Eye (tissue), 1 donor: ENCODE measurements around the gene SLC17A4.

Source experiments
- DNase-seq: peaks from one replicate; pipeline ENCODE4 v3.0.0-alpha.2; 2015

The SLC17A4 gene

DNA sequence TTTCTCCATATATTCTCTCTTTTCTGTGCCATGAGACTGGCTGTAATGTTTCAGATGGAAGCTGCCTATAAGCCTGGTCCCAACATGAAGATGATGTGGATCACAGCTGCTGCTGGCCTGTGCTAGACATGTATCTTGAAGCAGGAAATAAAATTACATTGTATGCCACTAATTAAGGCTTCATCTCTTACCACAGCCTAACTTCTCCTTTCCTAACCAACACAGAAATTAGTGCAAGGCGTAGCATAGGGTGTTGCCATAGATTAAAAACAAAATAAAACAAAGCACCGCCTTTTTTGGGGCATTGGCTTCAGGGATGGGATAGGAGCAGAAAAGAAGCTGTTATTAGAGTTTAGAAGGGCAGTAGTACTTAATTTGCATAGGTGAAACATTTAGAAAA, 4.7 kb upstream of the SLC17A4 start:
- no peak for DNase-seq

DNA sequence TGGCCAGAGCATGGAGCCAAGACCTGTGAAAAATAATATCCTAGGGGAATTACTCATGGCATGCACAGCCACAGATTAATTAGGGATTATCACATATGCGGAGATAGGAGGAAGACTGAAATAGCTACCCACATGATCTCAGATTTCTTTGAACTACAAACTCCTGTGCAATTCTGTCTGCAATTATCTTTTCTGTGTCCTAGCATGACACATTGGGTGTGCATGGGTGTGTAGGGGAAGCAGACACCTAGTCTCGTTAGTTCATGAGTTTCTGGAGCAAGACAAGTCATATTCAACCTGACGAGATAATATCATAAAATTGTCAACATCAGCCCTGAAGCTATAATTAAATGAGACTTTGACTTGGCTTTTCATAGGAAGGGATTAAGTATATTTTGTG, 3.6 kb upstream of the SLC17A4 start:
- no peak for DNase-seq

- DNase-seq = no peak
Measured at GRCh38 chr6:25753079-25753478, 1.5 kb upstream of the SLC17A4 start.

- no peak for DNase-seq
Measured at GRCh38 chr6:25755483-25755882, 941 bp downstream of the SLC17A4 start.

GRCh38 chr6:25756382-25757363, 2.1 kb downstream of the SLC17A4 start:
- no peak for DNase-seq

DNA sequence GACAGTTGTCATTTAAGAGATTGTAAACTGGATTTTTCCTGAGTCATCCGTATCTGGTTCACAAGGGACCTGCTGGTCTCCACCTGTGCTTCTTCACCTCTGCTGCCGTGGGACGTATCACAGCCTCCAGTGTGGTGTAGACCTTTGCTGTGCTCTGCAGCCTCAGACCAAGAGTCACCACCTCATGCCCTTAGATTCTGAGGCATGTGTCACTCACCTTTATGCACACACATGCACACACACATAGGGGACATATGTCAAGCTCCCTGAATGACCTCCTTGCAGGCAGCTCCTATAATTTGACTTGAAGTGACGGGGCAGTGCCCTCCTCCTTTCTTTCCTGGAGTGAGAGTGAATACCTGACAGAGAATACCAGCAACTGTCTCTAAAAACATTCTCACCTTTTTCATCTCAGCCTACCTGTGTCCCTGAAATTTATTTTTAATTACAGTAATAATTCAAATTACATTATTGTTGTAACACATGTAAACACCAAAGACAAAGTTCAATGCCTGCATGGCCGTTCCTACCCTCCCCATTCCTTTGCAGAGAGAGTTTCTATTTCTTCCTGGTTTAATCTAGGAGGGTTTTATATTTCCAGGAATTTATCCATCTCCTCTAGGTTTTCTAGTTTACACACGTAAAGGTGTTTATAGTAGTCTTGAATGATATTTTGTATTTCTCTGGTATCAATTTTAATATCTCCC, 3.5 kb downstream of the SLC17A4 start:
- DNase-seq = no peak

- peak; percentile 60 for DNase-seq
Measured at GRCh38 chr6:25764611-25765010, 10.1 kb downstream of the SLC17A4 start.

GRCh38 chr6:25768566-25768965, 14.0 kb downstream of the SLC17A4 start:
- DNase-seq = no peak

DNA sequence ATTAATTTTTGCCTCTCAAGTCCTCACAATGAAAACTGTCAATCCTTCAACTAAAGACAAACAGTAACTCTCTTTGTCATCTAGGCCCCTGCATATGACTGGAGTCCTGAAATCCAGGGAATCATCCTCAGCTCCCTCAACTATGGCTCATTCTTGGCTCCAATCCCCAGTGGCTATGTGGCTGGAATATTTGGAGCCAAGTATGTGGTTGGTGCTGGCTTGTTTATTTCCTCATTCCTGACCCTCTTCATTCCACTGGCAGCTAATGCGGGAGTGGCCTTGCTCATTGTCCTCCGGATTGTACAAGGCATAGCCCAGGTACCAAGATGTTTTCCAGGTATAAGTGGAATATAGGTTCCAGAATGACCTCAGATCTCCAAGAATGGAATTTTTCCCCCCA, 15.4 kb downstream of the SLC17A4 start:
- no peak for DNase-seq

DNA sequence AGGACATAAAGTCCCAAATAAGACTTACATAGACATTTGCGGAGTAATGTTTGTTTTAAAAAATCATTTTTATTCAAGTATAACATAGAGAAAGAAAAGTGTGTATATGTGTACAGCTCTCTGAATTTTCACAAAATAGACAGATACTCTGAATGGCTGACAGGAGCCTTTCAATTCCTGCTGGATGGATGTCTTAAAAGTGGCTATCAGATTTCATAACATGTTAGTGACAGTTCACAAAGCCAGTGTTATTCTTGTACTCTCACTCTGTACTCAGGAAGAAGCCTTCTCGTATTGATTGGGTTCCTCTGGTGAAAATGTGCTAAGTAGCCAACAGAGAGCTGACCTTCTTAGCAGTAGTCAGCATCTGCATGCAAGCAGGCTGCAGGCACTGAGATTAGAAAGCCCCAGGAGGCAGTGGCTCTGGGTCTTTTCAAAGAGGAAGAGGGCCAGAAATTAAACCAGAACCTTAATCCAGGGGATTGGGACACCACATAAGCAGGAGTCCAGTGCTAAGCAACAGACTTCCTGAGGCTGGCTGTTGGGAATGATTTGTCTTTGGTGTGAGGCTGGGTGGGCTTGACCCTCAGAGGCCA, 19.7 kb downstream of the SLC17A4 start:
- DNase-seq = peak; percentile 69

DNA sequence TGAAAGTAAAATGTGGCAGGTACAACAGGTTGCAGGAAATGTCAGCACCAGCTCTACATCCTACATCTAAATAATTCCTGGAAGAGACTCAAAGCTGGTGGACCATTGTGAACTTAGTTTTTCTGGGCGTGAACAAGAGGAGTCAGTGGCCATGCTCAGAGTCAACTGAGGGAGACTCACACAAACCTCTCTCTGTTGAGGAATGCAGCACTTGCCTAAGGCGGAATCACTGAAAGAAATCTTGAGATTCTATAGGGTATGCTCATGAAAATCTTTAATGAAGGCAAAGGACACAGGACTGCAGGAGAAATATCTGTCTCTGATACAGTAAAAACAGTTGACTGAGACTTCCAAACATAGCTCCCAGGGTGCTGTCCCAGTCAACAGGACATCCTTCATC, 22.5 kb downstream of the SLC17A4 start:
- no peak for DNase-seq

GRCh38 chr6:25777856-25778649, 23.5 kb downstream of the SLC17A4 start:
- no peak for DNase-seq

GRCh38 chr6:25781134-25781533, 26.6 kb downstream of the SLC17A4 start:
- DNase-seq = no peak

- no peak for DNase-seq
Measured at GRCh38 chr6:25787428-25787827, 32.9 kb downstream of the SLC17A4 start.

- no peak for DNase-seq
Measured at GRCh38 chr6:25788305-25788922, 33.9 kb downstream of the SLC17A4 start.

DNA sequence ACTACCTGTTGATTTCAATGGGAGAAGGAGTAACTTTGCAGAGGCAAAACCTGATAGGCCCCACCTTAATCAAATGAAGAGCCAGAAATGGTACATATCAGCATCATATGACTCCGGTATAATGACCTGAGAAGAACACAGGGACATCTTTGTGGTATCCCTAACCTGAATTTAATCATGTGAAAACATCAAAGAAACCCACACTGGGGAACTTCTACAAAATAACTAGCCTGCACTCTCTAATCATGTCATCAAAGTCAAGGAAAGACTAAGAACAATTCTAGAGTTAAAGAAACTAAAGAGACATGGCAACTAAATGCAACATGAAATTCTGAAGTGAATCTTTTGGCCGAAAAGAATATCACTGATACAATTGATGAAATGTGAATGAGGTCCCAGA, 34.9 kb downstream of the SLC17A4 start:
- DNase-seq = no peak

GRCh38 chr6:25792016-25792415, 37.5 kb downstream of the SLC17A4 start:
- no peak for DNase-seq

DNA sequence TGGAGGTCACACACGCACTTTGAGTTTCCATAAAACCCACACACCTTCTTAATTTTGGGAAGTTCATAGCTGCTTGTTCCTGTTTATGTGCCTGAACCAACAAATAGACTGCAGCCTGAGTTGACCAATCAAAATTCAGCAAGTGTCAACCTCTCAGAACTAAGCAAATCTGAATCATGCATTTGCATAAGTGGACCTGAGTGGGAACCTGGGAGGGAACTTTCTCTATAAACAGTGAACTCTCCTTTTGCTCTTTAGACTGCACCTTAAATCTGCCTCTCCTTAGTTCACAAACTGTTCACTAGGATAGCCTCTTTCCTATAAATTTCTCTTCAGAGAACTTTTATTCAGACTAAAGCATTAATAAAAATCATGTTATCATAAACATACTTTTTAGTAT, 39.4 kb downstream of the SLC17A4 start:
- no peak for DNase-seq

DNA sequence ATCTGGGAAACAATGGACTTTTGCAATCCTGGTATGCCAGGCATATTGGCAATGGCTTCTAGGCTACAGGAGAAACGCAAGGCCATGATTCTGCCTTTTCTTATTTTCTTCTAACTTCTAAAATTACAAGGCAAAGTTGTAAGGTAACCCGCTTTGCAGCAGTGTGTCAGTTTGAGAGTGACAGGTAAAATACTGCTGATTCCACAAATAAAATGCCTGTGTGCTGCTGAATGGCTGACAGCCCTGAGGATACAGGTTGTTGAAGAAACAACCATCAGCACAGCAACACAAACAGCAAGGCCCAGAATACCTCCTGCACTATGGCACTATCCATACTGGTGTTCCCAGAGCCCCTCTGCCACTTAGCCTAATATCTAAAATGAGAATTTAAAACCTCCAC, 40.2 kb downstream of the SLC17A4 start:
- no peak for DNase-seq

- peak; percentile 5 for DNase-seq
Measured at GRCh38 chr6:25801436-25801835, 46.9 kb downstream of the SLC17A4 start.

- no peak for DNase-seq
Measured at GRCh38 chr6:25804804-25805203, 50.3 kb downstream of the SLC17A4 start.

GRCh38 chr6:25815194-25815593, 60.7 kb downstream of the SLC17A4 start:
- DNase-seq = no peak
